NCI-H2227 treated with DMSO at 0.1 percent for 48 hours (cell line): ENCODE data around the gene PET100.

Experiments used
- DNase-seq: peaks from one replicate; lab custom pipeline; 2025; lab: John Stamatoyannopoulos, UW

Gene PET100

DNA sequence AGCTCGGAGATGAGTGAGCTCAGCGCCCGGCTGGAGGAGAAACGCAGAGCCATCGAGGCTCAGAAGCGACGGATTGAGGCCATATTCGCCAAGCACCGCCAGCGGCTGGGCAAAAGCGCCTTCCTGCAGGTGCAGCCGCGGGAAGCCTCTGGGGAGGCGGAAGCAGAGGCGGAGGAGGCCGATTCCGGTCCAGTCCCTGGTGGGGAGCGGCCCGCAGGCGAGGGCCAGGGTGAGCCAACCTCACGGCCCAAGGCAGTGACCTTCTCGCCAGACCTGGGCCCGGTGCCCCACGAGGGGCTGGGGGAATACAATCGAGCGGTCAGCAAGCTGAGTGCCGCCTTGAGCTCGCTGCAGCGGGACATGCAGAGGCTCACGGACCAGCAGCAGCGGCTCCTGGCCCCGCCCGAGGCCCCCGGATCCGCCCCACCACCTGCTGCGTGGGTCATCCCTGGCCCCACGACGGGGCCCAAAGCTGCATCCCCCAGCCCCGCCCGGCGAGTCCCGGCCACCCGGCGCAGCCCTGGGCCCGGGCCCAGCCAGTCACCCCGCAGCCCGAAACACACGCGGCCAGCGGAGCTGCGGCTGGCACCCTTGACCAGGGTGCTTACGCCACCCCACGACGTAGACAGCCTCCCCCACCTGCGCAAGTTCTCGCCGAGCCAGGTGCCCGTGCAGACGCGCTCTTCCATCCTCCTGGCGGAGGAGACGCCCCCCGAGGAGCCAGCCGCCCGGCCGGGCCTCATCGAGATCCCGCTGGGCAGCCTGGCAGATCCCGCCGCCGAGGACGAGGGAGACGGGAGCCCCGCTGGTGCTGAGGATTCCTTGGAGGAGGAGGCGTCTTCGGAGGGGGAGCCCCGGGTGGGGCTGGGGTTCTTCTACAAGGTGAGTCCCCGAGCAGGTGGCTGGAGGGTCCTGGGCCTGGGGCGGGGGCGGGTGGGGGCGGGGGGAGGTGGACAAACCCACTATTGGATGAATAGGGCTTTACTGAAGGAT lies 17.0 kb upstream of the PET100 start:
- no peak for DNase-seq

DNA sequence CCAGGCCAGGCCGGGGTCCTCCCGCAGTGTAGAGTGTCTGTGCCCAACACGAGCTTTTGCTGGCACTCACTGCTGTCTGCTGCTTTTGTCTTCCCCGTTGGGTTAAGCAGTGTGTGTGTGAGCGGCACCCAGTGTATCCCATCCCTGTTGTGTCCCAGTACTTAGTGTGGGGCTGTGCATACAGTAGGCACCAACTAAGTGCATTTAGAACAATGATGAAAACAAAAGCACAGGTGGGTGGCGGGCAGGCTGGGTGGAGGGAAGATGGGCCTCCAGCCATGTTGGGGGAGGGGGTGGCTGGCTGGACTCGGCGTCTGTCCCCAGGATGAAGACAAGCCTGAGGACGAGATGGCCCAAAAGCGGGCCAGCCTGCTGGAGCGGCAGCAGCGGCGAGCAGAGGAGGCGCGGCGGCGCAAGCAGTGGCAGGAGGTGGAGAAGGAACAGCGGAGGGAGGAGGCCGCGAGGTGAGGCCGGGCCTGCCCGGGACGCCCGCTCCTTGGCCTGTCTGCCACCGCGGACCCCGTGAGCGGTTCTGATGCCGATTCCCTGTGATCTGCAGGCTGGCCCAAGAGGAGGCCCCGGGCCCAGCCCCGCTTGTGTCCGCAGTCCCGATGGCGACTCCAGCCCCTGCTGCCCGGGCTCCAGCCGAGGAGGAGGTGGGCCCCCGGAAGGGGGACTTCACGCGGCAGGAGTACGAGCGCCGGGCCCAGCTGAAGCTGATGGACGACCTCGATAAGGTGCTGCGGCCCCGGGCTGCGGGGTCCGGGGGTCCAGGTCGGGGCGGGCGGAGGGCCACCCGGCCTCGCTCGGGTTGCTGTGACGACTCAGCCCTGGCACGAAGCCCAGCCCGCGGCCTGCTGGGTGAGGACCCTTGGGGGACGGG lies 14.5 kb upstream of the PET100 start:
- DNase-seq: no peak

DNA sequence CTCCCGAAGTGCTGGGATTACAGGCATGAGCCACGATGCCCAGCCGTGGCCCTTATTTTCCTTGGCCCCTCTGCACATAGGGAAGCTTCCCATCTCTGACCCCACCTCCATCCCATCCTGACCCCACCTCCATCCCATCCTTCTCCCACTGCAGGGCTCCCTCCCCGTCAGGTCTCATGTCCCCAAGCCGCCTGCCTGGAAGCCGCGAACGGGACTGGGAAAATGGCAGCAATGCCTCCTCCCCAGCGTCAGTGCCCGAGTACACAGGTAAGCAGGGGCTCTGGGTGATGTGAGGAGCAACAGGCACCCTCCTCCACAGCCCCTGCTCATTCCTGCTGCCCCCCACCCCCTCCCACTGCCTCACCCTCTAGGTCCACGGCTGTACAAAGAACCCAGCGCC lies 12.4 kb upstream of the PET100 start:
- DNase-seq: no peak

DNA sequence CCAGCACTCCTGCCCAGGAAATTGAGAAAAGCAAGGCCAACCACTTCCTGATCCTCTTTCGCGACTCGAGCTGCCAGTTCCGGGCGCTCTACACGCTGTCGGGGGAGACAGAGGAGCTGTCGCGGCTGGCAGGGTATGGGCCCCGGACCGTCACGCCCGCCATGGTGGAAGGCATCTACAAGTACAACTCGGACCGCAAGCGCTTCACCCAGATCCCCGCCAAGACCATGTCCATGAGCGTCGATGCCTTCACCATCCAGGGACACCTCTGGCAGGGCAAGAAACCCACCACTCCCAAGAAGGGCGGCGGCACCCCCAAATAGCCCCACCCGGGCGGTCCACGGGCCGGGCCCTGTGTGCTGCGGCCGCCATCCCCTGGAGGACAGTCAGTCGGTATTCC lies 11.9 kb upstream of the PET100 start:
- no peak for DNase-seq

DNA sequence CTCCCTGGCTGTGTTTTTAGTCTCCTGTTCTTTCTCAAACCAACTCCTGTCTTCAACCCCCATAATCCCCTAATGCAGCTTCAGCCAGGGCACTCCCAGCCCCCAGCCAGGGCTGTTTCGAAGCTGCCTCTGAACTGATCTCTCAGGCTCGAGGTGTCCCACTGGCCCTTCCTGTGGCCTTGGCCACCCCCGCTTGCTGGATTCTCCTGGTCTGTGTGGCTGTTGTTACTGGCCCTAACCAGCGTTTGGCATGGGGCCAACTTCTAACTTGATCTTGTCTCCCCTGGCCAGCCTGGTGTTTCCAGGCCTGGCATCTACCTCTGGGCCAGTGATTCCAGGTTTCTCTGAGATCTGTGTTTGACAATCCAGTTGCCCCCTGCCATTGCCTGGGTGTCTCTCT lies 11.2 kb upstream of the PET100 start:
- no peak for DNase-seq

DNA sequence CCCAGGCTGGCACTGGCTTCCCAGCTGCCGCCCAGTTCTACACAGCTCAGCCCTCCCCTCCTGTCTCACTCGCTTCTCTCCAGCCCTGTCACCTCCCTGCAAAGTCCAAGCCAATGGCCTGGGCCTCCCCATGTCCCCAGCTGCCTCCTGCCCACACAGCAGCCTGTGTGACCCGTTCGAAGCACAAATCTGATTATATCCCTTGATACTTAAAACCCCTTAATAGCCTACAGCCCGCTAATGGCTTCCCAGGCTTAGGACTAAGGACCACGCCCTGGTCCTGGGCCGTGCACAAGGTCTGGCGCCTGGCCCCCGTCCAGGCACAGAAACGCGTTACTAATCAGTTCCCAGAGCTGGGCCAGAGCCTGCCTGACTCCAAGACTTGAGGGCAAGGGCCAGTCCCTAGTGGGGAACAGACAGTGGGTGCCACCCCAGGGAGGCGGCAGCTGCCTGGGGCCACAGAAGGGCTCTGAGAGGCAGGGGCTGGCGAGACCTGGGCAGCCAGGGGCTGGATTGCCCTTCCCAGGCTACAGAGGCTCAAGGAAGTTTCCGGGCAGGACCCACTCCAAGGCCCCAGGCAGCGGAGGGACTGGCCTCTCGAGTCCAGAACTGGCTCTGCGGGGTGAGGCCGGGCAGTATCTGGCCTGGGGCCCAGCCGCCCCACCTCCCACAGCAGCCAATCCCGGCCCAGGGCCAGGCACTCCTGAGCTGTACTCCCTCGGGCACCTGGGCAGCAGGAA lies 10.7 kb upstream of the PET100 start:
- DNase-seq: no peak

DNA sequence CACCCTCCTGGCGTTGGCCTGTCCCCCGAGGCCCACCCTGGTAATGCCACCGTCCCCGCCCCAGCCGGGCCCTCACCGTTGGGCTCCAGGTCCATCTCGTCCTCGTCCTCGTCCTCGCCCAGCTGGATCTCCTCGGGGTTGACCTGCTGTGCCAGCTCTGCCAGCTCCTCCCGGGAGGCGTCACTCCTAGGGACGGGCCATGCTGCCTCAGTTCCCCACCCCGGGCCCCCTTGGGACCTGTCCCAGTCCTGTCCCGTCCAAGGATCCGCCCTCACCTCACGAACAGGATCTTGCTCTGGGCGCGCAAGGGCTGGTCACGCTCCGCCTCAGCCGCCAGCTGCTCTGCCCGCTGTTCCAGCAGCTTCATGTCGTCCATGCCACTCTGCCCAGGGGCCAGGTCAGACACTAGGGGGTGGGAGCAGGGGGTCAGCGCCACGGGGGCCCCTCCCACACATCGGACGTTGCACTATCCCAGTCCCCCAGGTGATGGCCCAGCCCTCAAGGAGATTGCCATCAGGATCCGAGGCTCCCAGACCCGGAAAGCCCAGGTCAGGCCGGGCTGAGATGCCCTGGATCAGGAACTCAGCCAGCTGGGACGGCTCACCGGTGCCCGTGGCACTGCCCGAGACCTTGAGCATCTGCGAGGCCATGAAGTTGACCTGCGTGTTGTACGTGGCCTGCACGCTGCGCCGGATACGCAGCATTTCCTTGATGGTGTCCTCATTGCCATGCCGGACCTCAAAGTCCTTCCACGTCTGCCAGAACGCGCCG lies 9.7 kb upstream of the PET100 start:
- DNase-seq: no peak

DNA sequence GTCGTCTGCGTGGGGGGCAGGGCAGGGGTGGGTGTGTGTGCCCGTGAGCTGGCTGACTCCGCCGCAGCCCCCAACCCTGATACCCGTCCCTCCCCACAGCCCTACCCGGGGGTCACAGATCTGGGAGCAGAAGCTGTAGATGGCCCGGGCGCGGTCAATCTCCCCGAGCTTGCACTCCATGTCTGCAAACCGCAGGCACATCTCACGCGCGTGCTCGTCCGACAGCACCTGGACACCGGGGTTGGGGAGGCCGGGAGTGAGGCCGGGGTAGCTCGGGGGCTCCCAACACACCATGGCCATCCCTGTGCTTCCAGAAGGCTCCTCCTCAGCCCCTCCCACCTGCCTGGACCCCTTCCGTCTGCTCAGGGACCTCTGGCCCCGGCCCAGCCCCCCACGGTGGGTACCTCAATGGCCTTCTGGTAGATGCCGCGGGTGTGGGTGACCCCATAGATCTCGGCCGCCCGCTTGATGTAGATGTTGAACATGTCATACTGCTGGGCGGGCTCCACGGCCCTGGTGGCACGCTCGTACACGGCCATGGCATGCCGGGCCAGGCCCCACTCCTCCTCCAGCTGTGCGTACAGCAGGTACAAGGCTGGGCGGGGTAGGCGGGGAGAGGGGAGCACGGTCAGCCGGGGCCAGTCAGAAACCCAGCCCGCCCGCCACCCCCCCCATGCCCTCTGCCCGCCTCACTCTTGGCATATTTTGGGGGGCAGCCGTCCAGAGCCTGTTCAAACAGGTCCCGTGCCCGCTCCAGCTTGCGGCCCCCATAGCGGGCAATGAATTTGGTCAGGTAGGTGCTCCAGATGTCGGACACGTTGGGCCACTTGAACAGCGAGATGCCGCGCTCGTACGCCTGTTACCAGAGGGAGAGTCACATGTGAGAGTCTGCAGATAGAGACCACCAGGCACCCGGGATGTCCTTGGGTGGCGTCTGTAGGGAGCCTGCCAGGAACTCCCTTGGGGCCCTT lies 8.9 kb upstream of the PET100 start:
- DNase-seq: no peak

DNA sequence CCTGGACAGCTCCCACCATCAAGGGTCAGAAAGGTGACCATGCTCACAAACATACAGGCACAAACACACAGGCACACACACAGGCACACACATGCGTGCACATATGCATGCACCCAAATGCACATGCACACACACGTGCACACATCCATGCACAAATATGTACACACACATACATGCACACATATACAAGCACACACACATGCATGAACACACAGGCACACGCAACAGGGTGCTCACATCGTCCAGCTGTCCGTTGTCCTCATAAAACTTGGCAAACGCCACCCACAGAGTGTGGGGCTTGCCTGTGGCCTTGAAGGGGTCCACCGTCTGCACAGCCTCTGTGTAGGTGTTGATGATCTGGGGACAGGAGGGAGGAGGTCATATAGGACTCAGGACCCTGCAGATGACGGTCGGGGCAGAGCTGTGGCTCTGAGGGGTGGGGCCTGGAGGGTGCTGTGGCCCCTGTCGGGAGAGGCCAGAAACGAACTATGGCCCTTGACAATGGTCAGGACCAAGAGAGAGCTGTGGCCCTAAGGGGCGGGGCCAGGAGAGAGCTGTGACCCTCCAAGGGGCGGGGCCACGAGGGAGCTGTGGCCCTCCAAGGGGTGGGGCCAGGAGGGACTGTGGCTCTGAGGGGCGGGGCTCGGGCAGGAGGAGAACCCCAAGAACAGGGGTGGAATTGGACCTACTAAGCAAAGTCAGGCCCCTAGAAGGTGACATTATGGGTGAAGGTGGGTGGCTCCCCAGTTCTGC lies 6.5 kb upstream of the PET100 start:
- DNase-seq: no peak

DNA sequence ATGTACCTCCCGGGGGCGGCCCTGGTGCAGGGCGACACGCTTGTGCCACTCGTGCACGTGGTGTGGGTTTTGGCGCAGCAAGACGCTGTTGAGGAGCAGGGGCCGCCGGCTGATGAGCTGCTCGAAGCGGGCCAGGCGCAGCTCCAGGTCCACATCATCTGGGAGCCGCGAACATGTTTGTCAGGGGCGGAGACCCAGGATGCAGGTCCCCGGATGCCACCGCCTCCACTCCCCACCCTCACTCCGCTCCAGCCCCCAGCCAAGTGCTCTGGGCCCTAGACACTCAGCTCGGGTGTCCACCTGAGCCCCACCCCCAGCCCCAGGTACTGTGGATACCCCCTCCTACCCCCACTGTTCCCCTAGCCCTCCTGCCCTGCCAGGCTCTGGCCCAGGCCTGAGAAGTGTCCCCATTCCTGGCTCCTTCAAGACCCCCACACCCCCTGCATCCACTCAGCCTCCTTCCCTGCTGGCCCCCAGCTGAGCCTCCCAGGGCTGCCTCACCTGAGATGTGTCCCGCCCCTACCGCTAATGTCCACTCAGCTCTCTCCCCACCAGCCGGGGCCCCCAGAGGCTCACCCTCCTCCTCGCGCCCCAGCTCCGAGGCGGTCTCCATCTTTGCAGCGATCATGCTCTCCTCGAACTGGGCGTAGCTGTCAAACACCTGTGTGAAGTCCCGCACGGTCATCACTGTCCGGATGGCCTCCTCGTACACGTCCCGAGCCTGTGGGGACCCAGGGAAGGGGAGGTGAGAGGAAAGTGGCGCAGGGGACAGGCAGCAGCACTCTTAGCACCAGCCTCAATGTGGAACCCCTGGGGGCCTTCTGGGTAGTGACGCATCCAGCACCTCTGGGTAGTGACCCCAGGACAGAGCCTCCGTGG lies 5.6 kb upstream of the PET100 start:
- no peak for DNase-seq

DNA sequence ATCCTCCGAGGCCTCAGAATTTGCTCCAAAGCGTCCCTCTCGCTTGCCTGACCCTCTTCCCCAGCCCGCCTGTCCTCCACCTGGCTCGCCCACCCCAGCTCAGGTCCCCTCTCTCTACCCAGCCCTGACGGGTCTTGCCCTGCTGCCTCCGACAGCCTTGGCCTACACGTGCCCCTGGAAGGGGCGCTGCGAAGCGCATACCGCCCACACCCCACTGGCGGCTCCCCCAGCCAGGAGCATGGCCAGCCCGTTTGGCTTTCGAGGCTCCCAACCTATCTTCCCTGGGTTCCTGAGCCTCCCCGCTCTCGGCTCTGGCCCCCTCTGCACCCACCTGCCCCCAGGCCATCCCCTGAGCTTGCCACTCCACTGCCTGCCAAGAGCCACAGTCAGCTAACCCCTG lies 4.8 kb upstream of the PET100 start:
- DNase-seq: no peak

DNA sequence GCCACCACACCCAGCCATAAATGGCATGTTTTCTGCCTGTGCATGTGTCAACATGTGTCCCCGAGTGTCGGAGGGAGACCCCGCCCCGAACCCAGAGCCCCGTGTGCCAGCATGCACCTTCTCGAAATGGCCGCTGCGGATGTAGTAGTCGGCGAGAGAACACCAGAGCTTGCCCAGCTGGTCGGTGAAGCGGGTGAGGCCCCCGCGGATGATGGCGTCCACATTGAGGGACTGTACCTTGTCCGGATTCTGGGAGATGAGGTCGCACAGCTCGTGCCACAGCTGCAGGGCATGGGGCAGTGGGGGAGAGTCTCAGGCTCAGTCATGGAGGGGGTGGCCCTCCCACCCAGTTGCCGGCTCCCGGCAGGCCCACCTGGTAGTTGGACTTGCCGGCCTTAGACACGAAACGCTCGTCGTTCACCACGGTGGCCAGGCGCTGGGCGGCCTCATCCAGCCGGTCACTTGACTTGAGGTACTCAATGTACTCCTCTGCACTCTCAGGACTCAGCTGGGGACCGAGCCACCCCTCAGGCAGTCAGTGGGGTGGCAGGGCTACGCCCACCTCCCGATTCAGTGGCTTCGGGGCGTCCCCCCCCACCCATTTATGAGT lies 3.7 kb upstream of the PET100 start:
- DNase-seq: no peak

DNA sequence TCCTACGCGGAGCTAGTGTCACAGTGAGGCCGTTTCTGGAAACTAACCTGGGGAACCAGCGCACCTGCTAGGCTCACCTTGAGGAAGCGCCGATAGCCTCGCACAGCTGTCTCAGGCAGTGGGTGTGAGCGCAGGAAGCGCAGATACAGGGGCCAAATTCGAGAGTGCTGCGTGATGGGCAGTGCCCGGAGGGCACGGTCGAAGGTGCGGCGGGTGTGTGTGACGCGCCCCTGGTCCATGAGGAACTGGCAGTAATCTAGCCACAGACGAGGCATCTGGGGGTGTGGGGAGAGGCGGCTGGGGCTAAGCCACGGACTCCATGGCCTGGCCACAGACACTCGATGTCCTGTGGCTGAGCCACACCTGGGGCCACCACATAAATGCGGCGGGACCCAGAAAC lies 2.4 kb upstream of the PET100 start:
- DNase-seq: no peak

DNA sequence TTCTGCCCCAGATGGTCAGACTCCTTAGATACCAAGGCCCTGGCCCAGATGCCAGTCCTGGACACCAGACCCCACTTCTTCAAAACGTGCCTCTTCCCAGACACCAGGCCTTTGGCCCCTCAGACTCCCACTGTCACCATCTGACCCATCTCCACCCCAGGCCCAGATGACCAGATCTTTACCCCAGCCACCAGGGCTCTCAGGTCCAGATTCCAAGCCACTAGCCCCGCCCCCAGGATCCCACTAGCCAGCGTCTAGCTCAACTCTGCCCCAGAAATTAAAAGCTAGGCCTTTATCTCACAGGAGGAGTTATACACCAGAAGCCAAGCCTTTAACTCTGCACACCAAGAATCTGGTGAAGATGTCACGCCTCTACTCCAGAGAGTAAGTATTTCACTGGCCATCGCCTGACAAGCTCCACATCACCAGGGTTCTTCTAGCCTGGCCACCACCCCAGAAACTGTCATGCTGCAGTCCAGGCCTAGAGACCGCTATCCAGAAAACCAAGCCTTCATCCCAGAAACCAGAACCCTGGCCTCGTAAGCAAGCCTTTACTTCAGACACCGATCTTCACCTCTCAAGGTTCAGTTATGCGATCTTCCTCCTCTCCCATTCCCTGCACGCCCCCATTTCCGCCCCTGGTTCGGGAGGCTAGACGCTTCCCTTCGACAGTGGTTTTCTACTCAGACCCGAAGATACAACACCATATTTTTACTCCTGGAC lies 843 bp upstream of the PET100 start:
- no peak for DNase-seq

DNA sequence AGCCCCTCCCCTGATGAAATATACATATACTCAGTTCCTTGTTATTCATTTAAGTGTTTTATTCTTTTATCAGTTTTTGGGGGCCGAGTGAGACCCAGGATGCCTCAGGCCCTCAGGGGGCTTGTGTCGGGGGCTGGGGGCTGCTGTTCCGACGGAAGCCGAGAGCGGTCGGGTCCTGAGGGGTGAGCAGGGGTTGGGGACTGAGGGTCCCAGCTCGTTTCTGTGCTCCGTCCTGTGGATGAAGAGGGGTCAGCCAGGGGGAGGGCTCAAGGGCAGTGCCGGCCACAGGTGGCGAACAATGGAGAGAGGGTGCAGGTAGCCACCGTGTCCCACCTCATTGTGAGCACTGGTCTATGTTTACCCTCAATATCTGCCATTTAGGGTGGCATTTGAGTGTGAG lies 2.0 kb downstream of the PET100 start:
- no peak for DNase-seq

DNA sequence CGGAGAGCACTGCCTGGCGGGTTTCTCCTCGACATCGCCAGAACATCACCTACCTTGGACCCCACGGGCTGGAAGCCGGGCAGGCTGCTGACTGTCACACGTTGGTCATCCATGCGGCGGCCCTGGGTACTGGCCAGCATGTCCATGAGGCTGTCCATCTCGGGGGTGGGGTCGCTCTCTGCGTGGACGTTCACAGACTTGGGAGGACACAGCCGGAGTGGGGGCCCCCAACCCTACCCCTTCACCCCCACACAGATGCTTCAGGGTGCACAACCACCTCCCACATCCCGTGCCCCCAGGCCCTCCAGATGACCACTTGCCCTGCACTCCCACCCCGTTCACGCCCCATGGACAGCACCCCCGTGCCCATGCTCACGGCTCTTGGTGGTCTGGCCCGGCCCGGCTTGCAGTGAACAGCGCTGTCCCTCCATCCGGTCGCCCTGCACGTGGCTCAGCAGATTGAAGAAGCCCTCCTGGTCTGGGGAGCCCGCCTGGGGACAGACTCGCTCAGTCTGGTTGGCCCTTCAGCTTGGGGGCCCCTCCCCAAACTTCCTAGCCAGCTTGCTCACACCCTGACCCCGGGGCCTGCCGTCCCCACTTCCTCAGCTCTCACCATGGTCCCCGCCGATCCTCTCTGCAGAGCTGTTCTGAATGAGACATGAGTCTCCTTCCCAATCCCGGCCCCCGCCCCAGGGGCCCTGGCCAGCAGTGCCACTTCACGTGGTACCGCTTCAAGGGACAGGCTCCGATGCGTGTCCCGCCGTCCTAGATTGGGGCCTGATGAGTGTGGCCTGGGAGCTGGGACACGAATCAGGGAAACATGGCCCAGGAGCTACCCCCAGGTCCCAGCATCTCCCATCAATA lies 3.0 kb downstream of the PET100 start:
- DNase-seq: no peak
